Keratinocyte (primary cell): ENCODE data around the gene SCUBE2. TPM values are rescaled to one million over a fixed set of nuclear protein-coding genes. Genes with fewer than 3 reads are reported as not detected.

Experiments
- DNase-seq: peaks from one replicate; pipeline ENCODE4 v3.0.0-alpha.2; 2011; ENCODE audit warnings: low read depth, missing footprints, low spot score
- FAIRE-seq: peaks from 2 replicates; lab custom pipeline; 2011; peaks lifted over from hg19 to GRCh38; lab: Jason Lieb, UNC
- H2AFZ ChIP-seq: 2 replicates; pipeline ENCODE4 v1.6.0; 2012; ENCODE audit warnings: low read length, control low read depth, inconsistent platforms; ENCODE audit not compliant: control insufficient read depth
- H3K27ac ChIP-seq: 2 replicates; pipeline ENCODE4 v1.5.1; 2011; ENCODE audit warnings: low read length; ENCODE audit not compliant: control insufficient read depth, insufficient read depth
- H3K27me3 ChIP-seq: 3 replicates; pipeline ENCODE4 v1.6.0; 2011; ENCODE audit warnings: low read length; ENCODE audit not compliant: control insufficient read depth, insufficient read depth; ENCODE audit errors: extremely low read depth
- H3K36me3 ChIP-seq, 2 experiments: 2 replicates in 1 of 2; 3 replicates in 1 of 2; pipeline ENCODE4 v1.5.1; 2011; ENCODE audit warnings: low read length in 2 of 2, mild to moderate bottlenecking in 1 of 2; ENCODE audit not compliant: control insufficient read depth in 2 of 2, insufficient read depth in 2 of 2; ENCODE audit errors: extremely low read depth in 1 of 2
- H3K4me1 ChIP-seq: 3 replicates; pipeline ENCODE4 v1.5.1; 2011; ENCODE audit warnings: low read length; ENCODE audit not compliant: control insufficient read depth, insufficient read depth; ENCODE audit errors: extremely low read depth
- H3K4me2 ChIP-seq: 3 replicates; pipeline ENCODE4 v1.6.0; 2011; ENCODE audit warnings: low read depth, low read length; ENCODE audit not compliant: control insufficient read depth, insufficient read depth; ENCODE audit errors: extremely low read depth
- H3K4me3 ChIP-seq, 3 experiments: fragments of 200-600 bp in 1 of 3; sonication (generic) in 1 of 3; 2 replicates in 2 of 3; 3 replicates in 1 of 3; pipeline ENCODE4 v1.5.1; 2011 to 2016; ENCODE audit warnings: low read length in 3 of 3, mild to moderate bottlenecking in 3 of 3, control low read depth in 2 of 3, inconsistent platforms in 1 of 3, low read depth in 1 of 3, mixed read lengths in 1 of 3, mixed run types in 1 of 3, moderate library complexity in 1 of 3; ENCODE audit not compliant: control insufficient read depth in 2 of 3, insufficient read depth in 2 of 3; ENCODE audit errors: extremely low read depth in 1 of 3
- H3K79me2 ChIP-seq: 2 replicates; pipeline ENCODE4 v1.6.0; 2012; ENCODE audit warnings: low read length; ENCODE audit not compliant: control insufficient read depth, insufficient read depth
- H3K9ac ChIP-seq: 3 replicates; pipeline ENCODE4 v1.6.0; 2011; ENCODE audit warnings: low read length; ENCODE audit not compliant: control insufficient read depth, insufficient read depth; ENCODE audit errors: extremely low read depth
- H3K9me1 ChIP-seq: 3 replicates; pipeline ENCODE4 v1.6.0; 2011; ENCODE audit warnings: low read length; ENCODE audit not compliant: control insufficient read depth, insufficient read depth; ENCODE audit errors: extremely low read depth
- H3K9me3 ChIP-seq: 2 replicates; pipeline ENCODE4 v1.5.1; 2012; ENCODE audit warnings: low read depth, low read length; ENCODE audit not compliant: control insufficient read depth
- H4K20me1 ChIP-seq: 3 replicates; pipeline ENCODE4 v1.6.0; 2011; ENCODE audit warnings: low read length; ENCODE audit not compliant: control insufficient read depth, insufficient read depth; ENCODE audit errors: extremely low read depth
- EZH2 ChIP-seq: IDR thresholded peaks from one replicate; pipeline ENCODE4 v1.6.1; 2012; ENCODE audit warnings: inconsistent platforms, mild to moderate bottlenecking, low read length, moderate library complexity
- dilution Hi-C: fragments of 300-500 bp; cut with MboI; formaldehyde crosslinking; loops from one replicate; pipeline ENCODE4 v1.7.0; 2020; ENCODE audit warnings: low sequenced_read_pairs; ENCODE audit not compliant: extremely low pct_ligation_motif_present
- polyA plus RNA-seq, 5 experiments: library from polyadenylated mRNA; depleted of rRNA in 3 of 5; stranded (reverse) in 3 of 5; stranded (forward) in 1 of 5; unstranded in 1 of 5; fragments of >200 nt; gene quantifications; 1 replicate in 1 of 5; 2 replicates in 3 of 5; 3 replicates in 1 of 5; pipeline versions ENCODE4 v1.2.1 to v1.2.3, GENCODE V29; 2011 to 2012; ENCODE audit warnings: missing spikeins in 2 of 5, low read depth in 1 of 5, low replicate concordance in 1 of 5
- TF ChIP-seq, protein P1 (sequence below), 3 experiments: IDR thresholded peaks in 1 of 3; conservative IDR thresholded peaks in 1 of 3; optimal IDR thresholded peaks in 1 of 3; 2 replicates in 2 of 3; 3 replicates in 1 of 3; pipeline versions ENCODE3 to v1.5.1; 2011; ENCODE audit warnings: low read length in 3 of 3, mild to moderate bottlenecking in 3 of 3, moderate library complexity in 2 of 3, control low read depth in 1 of 3, inconsistent platforms in 1 of 3; ENCODE audit not compliant: insufficient read depth in 2 of 3; ENCODE audit errors: extremely low read depth in 1 of 3

The SCUBE2 gene
- polyA plus RNA-seq, 1 donor (not counting 4 experiments of a cell fraction or from before 2014, with no cell fraction given): 1.5 TPM

DNA sequence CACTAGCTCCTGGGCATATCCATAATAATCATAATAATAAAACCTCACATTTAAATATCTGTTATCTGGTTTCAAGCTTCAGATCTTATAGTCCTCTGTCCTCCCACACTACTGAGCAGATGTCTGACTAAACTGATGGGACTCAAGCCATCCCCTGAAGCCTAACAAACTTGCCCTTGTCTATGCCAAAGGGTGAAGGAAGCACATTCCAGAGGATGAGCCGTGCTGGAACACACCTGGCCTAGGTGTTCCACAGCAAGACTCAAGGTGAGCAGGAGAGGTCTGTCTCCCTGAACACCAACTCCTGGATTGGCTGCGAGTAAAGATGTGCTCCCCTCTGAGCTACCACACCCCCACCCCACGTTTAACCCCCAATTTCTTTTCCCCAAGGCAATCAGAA lies 14.7 kb downstream of the SCUBE2 start:
- dilution Hi-C loops: no loop called here
- no peak overlapping the region for H2AFZ ChIP-seq

GRCh38 chr11:9076046-9076445 lies 15.4 kb downstream of the SCUBE2 start:
- H4K20me1 ChIP-seq: no peaks in the 10 kb centered on the region
- no peaks in the 10 kb centered on the region for H3K36me3 ChIP-seq
- H2AFZ ChIP-seq: peak overlapping the region; percentile 21
- dilution Hi-C loops: no loop called here
- H3K27me3 ChIP-seq: no peaks in the 10 kb centered on the region
- H3K27ac ChIP-seq: peak overlapping the region; percentile 21
- H3K9me3 ChIP-seq: no peaks in the 10 kb centered on the region
- H3K9ac ChIP-seq: no peak overlapping the region
- H3K4me2 ChIP-seq: peak overlapping the region; percentile 64
- TF ChIP-seq EZH2: no peak
- TF ChIP-seq, protein P1, sequence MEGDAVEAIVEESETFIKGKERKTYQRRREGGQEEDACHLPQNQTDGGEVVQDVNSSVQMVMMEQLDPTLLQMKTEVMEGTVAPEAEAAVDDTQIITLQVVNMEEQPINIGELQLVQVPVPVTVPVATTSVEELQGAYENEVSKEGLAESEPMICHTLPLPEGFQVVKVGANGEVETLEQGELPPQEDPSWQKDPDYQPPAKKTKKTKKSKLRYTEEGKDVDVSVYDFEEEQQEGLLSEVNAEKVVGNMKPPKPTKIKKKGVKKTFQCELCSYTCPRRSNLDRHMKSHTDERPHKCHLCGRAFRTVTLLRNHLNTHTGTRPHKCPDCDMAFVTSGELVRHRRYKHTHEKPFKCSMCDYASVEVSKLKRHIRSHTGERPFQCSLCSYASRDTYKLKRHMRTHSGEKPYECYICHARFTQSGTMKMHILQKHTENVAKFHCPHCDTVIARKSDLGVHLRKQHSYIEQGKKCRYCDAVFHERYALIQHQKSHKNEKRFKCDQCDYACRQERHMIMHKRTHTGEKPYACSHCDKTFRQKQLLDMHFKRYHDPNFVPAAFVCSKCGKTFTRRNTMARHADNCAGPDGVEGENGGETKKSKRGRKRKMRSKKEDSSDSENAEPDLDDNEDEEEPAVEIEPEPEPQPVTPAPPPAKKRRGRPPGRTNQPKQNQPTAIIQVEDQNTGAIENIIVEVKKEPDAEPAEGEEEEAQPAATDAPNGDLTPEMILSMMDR (optimal IDR thresholded peaks at IDR 0.05 in 1 of 3, IDR thresholded peaks at IDR 0.05 in 1 of 3, conservative IDR thresholded peaks at IDR 0.05 in 1 of 3; ENCODE audit: extremely low read depth in 1 of 3, insufficient read depth in 2 of 3, low read length in 3 of 3): no peak
- no peaks in the 10 kb centered on the region for H3K79me2 ChIP-seq
- no peaks in the 10 kb centered on the region for H3K9me1 ChIP-seq
- peaks cover 39% of the 10 kb centered on the region for H3K4me1 ChIP-seq
- no peak overlapping the region for H3K4me3 ChIP-seq
- FAIRE-seq (peak; percentile 20), DNase-seq (no peak)

More for the DNA sequence above, 14.7 kb downstream of the SCUBE2 start:
- Histone ChIP-seq H3K4me1 (peaks cover 39% of the 10 kb centered on the region), H3K36me3 (no peaks in the 10 kb centered on the region), H3K9ac (no peak overlapping the region), H3K27ac (peak overlapping the region; percentile 32), H3K9me1 (no peaks in the 10 kb centered on the region), H3K79me2 (no peaks in the 10 kb centered on the region), H4K20me1 (no peaks in the 10 kb centered on the region), H3K27me3 (no peaks in the 10 kb centered on the region), H3K4me2 (peak overlapping the region; percentile 64), H3K4me3 (no peak overlapping the region), H3K9me3 (no peaks in the 10 kb centered on the region)
- DNase-seq (peak; percentile 81), FAIRE-seq (peak; percentile 98)
- no peak for TF ChIP-seq EZH2
- TF ChIP-seq, protein P1 (optimal IDR thresholded peaks at IDR 0.05 in 1 of 3, IDR thresholded peaks at IDR 0.05 in 1 of 3, conservative IDR thresholded peaks at IDR 0.05 in 1 of 3; ENCODE audit: extremely low read depth in 1 of 3, insufficient read depth in 2 of 3, low read length in 3 of 3): no peak
